D721Med (cell line): Measurements from ENCODE around the gene CADM4.
"Not testable (repeated sequence)": the region's sequence is repeated elsewhere in the genome, so short reads cannot be mapped to it uniquely, and the experiment has no call there.

Source experiments
- DNase-seq: peaks from one replicate; pipeline ENCODE4 v3.0.0; 2011; ENCODE audit warnings: low spot score; ENCODE audit not compliant: insufficient read length
- FAIRE-seq: peaks from 2 replicates; lab custom pipeline; 2011; peaks lifted over from hg19 to GRCh38; lab: Jason Lieb, UNC
- TF ChIP-seq, protein P1 (sequence below): IDR thresholded peaks from 2 replicates; pipeline ENCODE4 v1.5.1; 2012; ENCODE audit warnings: mild to moderate bottlenecking, control low read depth; ENCODE audit not compliant: insufficient read depth; ENCODE audit errors: missing control alignments

Gene CADM4

GRCh38 chr19:43606569-43607229 is 33.0 kb downstream of the CADM4 start:
- FAIRE-seq (no peak), DNase-seq (no peak)
- TF ChIP-seq, protein P1, sequence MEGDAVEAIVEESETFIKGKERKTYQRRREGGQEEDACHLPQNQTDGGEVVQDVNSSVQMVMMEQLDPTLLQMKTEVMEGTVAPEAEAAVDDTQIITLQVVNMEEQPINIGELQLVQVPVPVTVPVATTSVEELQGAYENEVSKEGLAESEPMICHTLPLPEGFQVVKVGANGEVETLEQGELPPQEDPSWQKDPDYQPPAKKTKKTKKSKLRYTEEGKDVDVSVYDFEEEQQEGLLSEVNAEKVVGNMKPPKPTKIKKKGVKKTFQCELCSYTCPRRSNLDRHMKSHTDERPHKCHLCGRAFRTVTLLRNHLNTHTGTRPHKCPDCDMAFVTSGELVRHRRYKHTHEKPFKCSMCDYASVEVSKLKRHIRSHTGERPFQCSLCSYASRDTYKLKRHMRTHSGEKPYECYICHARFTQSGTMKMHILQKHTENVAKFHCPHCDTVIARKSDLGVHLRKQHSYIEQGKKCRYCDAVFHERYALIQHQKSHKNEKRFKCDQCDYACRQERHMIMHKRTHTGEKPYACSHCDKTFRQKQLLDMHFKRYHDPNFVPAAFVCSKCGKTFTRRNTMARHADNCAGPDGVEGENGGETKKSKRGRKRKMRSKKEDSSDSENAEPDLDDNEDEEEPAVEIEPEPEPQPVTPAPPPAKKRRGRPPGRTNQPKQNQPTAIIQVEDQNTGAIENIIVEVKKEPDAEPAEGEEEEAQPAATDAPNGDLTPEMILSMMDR = no peak

- no peak for DNase-seq
- FAIRE-seq = no peak
These were observed 33.6 kb downstream of the CADM4 start for GRCh38 chr19:43605875-43606568.

GRCh38 chr19:43600326-43600725 is 39.3 kb downstream of the CADM4 start:
- DNase-seq, FAIRE-seq: not testable (repeated sequence)

More at GRCh38 chr19:43605875-43606568, 33.6 kb downstream of the CADM4 start:
- TF ChIP-seq, protein P1 = no peak

DNA sequence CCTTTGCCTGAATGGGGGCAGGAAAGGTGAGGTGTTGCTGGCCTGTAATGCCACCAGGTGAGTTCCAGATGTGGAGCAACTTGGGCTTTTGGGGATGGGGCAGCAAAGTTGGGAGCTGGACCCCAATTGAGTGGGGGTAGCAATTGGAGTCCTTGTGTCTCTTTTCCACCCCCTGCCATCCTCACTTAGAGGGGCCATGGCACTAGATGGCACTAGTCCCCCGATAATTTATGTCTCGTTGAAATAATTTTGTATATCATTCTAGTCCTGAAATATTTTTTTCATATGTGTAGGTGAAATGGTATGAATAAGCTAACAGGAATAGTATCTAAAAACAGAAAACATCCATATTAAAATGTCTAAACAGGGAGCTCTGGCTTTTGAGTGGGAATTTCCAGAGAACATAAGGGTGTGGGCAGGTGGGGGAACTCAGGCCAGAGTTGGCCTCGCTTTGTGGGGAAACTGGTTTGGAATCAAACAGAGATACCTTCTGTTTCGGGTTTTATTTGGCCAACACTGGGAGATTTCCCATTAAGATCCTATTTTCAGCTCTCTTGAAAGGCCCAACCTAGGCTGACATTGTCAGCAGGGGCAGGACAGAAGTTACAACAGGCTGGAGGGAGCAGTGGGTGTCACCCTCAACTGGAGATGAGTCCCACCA is 39.9 kb downstream of the CADM4 start:
- no peak for FAIRE-seq
- DNase-seq = no peak
- TF ChIP-seq, protein P1 = no peak

GRCh38 chr19:43598445-43599240 is 41.0 kb downstream of the CADM4 start:
- FAIRE-seq = no peak
- TF ChIP-seq, protein P1 = no peak
- DNase-seq = no peak

GRCh38 chr19:43597876-43598275 is 41.8 kb downstream of the CADM4 start:
- TF ChIP-seq, protein P1 = no peak
- no peak for FAIRE-seq
- DNase-seq = no peak

DNA sequence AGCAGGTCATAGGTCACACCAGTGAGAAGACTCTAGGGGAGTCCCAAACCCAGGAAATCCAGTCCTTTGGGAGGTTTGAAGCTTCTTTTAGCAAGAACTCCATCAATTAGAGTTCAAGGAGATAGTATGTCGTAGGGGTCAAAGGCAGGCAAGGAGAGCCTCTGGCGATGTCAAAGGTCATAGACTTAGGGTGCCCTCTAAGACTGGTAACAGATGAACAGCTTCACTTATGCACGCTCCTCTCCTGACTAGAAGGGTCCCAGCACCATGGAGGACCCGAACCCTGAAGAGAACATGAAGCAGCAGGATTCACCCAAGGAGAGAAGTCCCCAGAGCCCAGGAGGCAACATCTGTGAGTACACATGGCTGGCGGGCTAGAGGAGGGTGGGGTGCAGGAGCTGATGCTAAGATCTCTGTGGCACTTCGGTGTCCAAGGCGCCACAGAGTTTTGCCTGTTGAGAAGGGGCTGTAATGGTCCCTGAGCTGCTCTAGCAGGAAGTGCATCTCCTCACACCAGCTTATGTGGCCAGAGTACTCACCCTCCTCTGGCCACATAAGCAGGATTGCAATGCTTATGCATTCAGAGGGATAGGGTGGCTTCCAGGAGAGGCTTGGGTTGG is 42.7 kb downstream of the CADM4 start:
- DNase-seq (no peak), FAIRE-seq (no peak)
- TF ChIP-seq, protein P1 = no peak
